SHP77 (cell line): Measurements from ENCODE around the gene YIF1A.
"Not testable (repeated sequence)": the region's sequence is repeated elsewhere in the genome, so short reads cannot be mapped to it uniquely, and the experiment has no call there.

Experiments
- DNase-seq, 2 experiments: peaks; one replicate each; lab custom pipeline; 2025; lab: John Stamatoyannopoulos, UW

Gene YIF1A

DNA sequence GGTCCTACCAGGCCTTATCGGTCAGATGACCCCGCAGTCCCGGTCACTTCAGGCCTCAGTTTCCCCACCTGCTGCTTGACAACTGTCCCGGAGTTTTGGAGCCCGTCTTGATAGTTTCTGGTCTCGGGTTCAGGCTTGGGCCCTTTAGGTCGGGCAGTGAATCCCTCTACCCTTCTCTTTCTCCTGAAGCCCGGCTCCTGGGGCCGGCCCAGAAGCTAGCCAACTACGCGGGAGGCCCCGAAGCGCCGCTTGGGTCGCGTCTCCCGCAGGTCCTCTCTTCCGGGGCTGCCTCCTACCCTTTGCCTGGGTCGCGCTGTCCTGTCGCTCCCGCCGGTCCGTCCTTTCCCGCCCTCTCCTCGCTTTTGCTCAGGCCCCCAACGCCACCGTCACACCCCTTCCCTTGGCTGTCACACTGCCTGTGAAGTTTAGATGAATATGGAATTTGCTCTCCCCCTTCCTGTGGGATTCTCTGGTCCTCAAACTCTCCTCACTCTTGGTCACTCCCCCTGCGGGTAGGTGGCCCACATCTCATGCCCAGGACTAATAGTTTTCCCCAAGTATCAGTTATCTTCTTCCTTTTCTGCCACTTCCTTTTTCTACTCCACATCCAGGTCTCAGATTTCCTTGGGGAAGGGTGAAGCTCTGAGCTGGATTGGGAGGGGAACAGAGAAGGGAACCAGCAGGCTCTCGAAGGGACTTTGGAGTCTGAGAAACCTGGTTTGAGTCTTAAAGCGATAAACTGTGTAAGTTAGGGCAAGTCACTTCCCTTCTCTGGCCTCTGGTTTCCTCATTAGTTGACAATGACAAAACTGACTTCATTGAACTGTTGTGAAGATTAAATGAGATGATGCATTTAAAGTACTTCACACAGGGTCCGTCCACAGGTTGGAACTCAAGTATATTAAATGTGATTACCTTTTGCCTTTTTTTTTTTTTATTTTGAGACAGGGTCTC, 19.7 kb downstream of the YIF1A start:
- DNase-seq: no peak

- DNase-seq: peak; percentile 99 to 100
Measured at GRCh38 chr11:66268244-66268951, 20.5 kb downstream of the YIF1A start, which contains the start of gene RAB1B. RAB1B (plus strand) TSS chr11:66268639; CDS start chr11:66268680, 41 bp downstream.

DNA sequence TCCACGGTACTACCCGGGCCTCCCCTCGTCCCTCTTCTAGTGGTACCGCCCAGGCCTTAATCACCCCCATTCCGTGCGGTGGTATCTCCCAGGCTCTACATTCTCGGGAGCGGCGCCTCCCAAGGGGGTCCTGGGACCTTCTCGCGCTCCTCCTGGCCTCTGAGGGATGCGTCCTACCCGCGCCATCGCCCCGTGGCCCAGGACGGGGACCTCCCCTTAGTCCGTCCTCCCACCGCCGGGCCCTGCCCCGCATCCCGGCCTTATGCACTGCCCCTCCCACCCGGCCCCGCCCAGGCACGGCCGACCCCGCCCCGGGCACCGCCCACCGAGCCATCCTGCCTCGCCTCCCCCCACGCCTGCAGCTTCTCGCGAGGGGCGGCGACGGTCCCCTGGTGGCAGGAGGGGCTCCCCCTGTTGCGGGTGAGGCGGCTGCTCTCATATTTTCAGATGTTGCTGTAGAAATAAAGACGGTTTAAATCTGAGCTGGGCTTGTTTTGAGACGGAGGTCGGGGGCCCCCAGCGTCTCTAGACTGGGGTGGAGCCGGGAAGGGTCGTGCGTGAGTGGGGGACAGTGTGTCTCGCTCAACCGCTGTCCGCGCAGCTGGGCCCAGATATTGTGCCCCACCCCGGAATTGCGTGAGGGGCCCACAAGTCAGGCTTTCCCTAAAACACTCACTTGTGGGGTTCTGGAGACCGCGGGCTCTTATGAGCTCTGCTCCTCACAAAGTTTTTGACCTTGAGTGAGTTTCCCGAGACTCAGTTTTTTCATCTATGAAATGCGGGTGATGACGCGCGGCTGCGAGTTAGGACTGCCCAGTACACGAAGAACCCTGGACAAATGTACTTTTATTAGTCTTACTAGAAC, 21.3 kb downstream of the YIF1A start:
- peak; percentile 81 to 82 for DNase-seq

DNA sequence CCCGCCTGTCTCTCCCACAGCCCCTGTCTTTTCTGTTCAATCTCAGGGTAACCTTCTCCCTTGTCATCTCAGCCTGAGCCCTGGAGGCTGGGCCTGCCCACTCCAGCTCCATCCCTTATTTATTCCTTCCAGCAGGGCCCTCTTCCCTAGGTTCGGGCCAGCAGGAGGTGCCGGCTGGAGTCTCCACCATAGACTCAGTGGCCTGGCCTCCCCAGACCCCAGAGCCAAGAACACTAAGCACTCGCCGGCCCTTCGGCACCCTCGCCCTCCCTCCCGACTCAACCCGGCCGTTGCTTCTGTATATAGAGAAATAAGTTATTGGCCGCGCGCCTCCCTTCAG, 21.9 kb downstream of the YIF1A start:
- DNase-seq: no peak

DNA sequence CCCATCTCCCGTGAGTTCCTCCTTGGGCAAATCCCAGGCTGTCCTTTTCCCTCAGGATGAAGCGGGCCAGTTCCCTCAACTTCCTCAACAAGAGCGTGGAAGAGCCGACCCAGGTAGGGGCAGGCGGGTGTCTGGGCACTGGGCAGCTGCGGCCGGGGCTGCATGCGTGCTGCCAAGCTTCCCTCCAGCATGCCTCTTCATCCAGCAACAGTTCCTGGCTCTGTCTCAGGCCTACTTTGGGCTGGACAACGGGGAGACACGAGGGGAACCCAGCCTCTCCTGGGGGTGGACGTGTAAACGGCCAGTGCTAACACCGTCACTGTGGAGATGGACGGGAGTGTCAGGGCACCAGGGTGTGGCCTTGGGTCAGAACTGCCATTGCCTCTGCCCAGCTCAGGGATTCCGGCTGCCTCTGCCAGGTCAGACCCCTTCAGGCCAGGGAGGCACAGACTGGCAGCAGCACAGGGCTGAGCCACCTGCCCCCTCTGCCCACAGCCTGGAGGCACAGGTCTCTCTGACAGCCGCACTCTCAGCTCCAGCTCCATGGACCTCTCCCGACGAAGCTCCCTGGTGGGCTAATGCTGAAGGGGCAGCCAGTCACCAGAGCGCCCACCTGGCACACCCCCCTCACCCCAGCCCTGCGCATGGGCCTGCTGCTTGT, 22.4 kb downstream of the YIF1A start:
- no peak for DNase-seq

- no peak for DNase-seq
Measured at GRCh38 chr11:66265531-66266377, 23.2 kb downstream of the YIF1A start.

GRCh38 chr11:66264914-66265313, 24.0 kb downstream of the YIF1A start:
- DNase-seq: peak in 1 of 2 experiments; percentile 46

DNA sequence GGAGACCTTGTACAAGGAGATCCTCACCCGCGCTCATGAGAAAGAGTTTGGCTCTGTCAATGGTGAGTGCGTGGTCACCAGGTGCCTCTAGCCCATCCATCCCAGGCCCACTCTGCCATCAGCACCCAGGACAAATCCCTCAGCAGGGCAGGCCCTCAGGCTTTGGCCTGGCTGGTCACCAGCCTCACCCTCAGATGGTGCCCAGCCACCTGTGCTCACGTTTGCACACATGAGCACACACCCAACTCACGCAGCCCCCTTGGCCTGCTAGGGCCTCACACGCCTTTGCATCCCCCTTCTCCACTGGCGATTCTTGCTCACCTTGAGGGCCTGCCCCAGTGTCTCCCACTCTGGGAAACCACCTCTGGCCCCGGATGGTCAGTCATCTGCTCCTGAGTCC, 24.6 kb downstream of the YIF1A start:
- DNase-seq: no peak

DNA sequence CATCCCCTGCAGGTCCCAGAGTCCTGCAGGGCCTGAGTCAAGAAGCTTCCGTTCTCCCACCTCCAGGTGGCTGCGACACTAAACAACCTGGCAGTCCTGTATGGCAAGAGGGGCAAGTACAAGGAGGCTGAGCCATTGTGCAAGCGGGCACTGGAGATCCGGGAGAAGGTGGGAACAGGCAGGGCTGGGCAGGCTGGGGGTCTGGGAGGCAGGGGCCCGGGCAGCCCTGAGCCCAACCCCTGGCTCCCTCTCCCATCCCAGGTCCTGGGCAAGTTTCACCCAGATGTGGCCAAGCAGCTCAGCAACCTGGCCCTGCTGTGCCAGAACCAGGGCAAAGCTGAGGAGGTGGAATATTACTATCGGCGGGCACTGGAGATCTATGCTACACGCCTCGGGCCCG, 25.2 kb downstream of the YIF1A start:
- DNase-seq: no peak

GRCh38 chr11:66263231-66263630, 25.7 kb downstream of the YIF1A start:
- no peak for DNase-seq

DNA sequence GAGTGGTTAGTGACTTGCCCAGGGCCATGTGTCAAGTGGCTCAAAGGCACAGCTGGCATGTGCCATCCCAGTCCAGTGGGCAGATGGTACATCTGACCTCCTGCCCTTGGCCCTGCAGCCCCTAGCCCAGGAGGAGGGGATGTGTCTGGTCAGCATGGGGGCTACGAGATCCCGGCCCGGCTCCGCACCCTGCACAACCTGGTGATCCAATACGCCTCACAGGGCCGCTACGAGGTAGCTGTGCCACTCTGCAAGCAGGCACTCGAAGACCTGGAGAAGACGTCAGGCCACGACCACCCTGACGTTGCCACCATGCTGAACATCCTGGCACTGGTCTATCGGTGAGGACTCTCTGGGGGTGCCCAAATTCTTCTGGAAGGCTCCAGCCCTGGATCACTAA, 26.2 kb downstream of the YIF1A start:
- DNase-seq: no peak

GRCh38 chr11:66262191-66262590, 26.8 kb downstream of the YIF1A start:
- DNase-seq: no peak

GRCh38 chr11:66261578-66261977, 27.4 kb downstream of the YIF1A start:
- no peak for DNase-seq

DNA sequence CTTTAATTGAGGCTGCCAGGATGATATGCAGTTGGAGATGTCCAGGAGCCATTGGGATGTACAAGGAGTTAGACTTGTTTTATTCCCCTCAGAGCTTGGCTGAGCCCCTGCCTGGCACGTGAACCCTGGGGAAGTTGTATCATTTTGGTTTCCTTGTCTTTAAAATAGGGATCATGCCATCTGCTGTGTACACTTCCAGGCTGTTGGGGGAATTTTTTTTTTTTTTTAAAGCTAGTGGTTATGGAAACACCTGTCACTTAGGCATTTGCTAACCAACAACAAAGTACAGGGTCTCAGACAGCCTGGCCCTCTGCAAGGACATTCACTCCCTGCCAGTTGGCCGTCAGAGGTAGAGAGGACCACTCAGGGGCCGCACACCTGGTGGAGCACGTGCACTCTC, 29.0 kb downstream of the YIF1A start:
- no peak for DNase-seq

DNA sequence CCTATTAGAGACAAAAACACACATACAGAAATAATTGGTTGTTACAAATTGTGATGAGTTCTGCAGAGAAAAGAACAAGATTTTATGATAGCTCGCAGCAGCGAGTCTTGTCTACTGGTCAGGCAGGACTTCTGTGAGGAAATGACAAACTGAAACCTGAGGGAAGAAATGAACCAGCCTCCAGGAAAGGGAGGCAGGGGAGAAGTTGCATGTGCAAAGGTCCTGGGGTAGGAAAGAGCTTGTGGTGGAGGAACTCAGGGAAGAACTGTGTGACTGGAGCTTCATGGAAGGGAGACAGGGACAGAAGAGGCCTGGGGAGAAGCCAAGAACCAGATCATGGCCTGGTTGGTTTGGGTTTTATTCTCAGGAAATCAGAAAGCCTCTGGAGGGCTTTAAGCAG, 29.7 kb downstream of the YIF1A start:
- DNase-seq: no peak

DNA sequence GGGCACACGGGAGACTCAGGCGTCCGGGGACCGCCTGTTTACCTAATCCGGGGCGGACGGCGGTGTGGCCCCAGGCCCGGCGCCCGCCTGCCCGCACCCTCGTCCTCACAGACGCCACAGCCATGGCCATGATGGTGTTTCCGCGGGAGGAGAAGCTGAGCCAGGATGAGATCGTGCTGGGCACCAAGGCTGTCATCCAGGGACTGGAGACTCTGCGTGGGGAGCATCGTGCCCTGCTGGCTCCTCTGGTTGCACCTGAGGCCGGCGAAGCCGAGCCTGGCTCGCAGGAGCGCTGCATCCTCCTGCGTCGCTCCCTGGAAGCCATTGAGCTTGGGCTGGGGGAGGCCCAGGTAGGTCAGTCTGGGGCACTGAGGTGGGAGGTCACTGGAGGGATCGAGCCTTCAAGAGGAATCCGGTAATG, 30.5 kb downstream of the YIF1A start:
- no peak for DNase-seq

DNA sequence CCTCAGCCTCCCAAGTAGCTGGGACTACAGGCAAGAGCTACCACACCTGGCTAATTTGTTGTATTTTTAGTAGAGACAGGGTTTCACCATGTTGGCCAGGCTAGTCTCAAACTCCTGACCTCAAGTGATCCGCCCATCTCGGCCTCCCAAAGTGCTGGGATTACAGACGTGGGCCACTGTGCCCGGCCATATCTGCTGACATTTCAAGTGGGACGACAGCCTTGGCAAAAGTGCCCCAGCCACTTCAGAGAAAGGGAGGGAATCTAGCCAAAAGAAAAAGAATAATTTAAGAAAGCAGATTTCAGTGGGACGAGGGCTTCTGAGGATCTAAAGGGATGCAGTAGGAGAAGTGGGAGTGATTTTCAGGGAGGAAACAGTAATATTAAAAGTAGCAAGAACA, 35.9 kb downstream of the YIF1A start:
- DNase-seq: not testable (repeated sequence)

GRCh38 chr11:66251809-66252208, 37.1 kb downstream of the YIF1A start:
- no peak for DNase-seq

- no peak for DNase-seq
Measured at GRCh38 chr11:66248903-66249302, 40.0 kb downstream of the YIF1A start.

- no peak for DNase-seq
Measured at GRCh38 chr11:66247801-66248200, 41.1 kb downstream of the YIF1A start.

DNA sequence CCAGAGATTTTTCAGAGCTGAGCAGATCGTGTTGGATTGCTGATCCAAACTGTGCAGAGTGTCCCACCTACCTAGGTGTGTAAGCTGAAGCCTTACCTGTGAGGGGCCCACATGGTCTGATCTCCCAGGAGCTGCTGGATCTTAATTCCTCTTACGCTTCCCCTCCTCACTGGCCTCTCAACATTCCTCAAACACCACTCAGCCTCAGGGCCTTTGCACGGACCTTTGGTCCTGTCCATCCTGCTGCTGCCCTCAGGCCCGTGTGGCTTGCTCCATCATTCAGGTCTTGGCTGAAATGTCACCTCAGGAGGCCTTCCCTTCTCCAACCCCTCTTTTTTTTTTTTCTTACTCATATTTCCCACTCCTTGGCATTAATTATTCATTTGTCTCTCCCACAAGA, 41.6 kb downstream of the YIF1A start:
- DNase-seq: no peak
